ENCODE measurements around the gene SYNE1. TPM values are rescaled to one million over a fixed set of nuclear protein-coding genes. Genes with fewer than 3 reads are reported as not detected.

SYNE1 gene
- total RNA-seq, 4 donors from 2014 or later = 411 to 622 (median 490) TPM

- Histone ChIP-seq H3K27ac (no peak overlapping the region), H3K4me3 (replicated peaks in 1 of 3) (no peak overlapping the region), H3K9me3 (no peaks in the 10 kb centered on the region), H3K27me3 (no peaks in the 10 kb centered on the region), H3K36me3 (peaks cover 24 to 28% of the 10 kb centered on the region in 2 donors), H3K4me1 (no peaks in the 10 kb centered on the region)
- TF ChIP-seq, protein P1, sequence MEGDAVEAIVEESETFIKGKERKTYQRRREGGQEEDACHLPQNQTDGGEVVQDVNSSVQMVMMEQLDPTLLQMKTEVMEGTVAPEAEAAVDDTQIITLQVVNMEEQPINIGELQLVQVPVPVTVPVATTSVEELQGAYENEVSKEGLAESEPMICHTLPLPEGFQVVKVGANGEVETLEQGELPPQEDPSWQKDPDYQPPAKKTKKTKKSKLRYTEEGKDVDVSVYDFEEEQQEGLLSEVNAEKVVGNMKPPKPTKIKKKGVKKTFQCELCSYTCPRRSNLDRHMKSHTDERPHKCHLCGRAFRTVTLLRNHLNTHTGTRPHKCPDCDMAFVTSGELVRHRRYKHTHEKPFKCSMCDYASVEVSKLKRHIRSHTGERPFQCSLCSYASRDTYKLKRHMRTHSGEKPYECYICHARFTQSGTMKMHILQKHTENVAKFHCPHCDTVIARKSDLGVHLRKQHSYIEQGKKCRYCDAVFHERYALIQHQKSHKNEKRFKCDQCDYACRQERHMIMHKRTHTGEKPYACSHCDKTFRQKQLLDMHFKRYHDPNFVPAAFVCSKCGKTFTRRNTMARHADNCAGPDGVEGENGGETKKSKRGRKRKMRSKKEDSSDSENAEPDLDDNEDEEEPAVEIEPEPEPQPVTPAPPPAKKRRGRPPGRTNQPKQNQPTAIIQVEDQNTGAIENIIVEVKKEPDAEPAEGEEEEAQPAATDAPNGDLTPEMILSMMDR (IDR thresholded peaks at IDR 0.05) = no peak
- TF ChIP-seq POLR2A (IDR thresholded peaks at IDR 0.05) = no peak
- 85% methylated on average over 9 of the region's 9 CpGs for WGBS, 2 donors
- no peak for DNase-seq
- intact Hi-C loops (cut with DNase I) = no loop called here
Observed at GRCh38 chr6:152117156-152118133, 519.7 kb downstream of the SYNE1 start.

GRCh38 chr6:152112491-152113261 is 524.5 kb downstream of the SYNE1 start:
- TF ChIP-seq, protein P1 (IDR thresholded peaks at IDR 0.05) = no peak
- TF ChIP-seq POLR2A (IDR thresholded peaks at IDR 0.05) = no peak
- intact Hi-C loops (cut with DNase I) = no loop called here
- H3K9me3 ChIP-seq = no peaks in the 10 kb centered on the region
- no peaks in the 10 kb centered on the region for H3K27me3 ChIP-seq
- peak; percentile 40 to 45 for DNase-seq
- no peaks in the 10 kb centered on the region for H3K36me3 ChIP-seq
- no peak overlapping the region for H3K4me3 ChIP-seq (replicated peaks in 1 of 3)
- H3K27ac ChIP-seq = no peak overlapping the region
- no peaks in the 10 kb centered on the region for H3K4me1 ChIP-seq
- 78 to 86% methylated on average over 12 to 15 of the region's 15 CpGs for WGBS, 2 donors

DNA sequence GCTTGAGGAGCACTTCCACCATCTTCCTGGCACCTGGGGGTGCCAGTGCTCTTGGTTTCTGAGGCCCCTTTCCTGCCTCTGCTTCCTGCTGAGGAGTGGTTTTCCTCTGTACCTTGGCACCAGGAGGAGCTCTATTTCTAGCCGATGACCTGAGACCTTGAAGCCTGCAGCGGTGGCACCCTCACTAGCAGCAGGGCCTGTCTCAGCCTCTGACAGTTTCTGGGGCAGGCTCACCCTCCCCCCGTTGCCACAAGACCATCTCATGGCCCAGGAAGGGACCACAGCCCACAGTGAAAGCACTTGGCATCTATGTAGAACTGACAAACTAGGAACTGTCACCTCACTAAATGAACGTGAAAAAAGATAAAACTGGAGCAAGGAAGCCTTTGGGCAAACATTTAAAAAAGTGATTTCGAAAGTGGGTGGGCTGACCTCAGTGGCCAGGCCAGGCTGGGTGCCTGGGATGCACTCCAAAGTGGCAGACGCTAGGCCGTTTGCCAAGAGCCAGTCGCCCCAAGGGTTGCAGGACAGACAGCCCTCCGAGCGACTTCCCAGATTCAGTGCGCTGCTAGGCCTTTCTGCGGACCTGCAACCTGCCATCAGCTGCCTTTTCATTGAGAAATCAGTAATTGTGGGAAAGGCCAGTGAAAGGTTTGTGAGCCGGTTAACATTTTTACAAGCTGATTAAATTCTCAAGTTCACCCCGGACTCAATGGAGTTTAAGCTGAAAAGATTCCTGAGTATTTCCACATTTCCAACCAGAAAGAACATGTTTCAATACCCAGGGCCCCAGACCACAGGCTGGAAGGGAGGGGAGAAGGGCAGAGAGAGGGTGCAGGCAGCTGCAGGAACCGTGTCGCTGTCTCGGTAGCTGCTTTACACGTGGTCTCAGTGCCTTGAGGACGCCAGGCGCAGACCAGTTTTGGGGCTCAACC is 526.0 kb downstream of the SYNE1 start:
- intact Hi-C loops (cut with DNase I) = no loop called here
- no peak overlapping the region for H3K27ac ChIP-seq
- H3K4me1 ChIP-seq = no peaks in the 10 kb centered on the region
- WGBS, 2 donors = 69 to 77% methylated on average over 19 to 20 of the region's 20 CpGs
- no peaks in the 10 kb centered on the region for H3K36me3 ChIP-seq
- no peak overlapping the region for H3K4me3 ChIP-seq (replicated peaks in 1 of 3)
- TF ChIP-seq, protein P1 (IDR thresholded peaks at IDR 0.05) = no peak
- no peak for TF ChIP-seq POLR2A (IDR thresholded peaks at IDR 0.05)
- H3K9me3 ChIP-seq = no peaks in the 10 kb centered on the region
- DNase-seq = peak; percentile 11 to 23
- H3K27me3 ChIP-seq = no peaks in the 10 kb centered on the region

GRCh38 chr6:152107973-152108372 is 529.2 kb downstream of the SYNE1 start:
- TF ChIP-seq, protein P1 (IDR thresholded peaks at IDR 0.05) = no peak
- intact Hi-C loops (cut with DNase I) = no loop called here
- Histone ChIP-seq H3K27me3 (no peaks in the 10 kb centered on the region), H3K4me3 (replicated peaks in 1 of 3) (no peak overlapping the region), H3K27ac (no peak overlapping the region), H3K9me3 (no peaks in the 10 kb centered on the region), H3K4me1 (no peaks in the 10 kb centered on the region), H3K36me3 (no peaks in the 10 kb centered on the region)
- WGBS, 2 donors = 82 to 92% methylated on average over 3 to 4 of the region's 4 CpGs
- no peak for DNase-seq
